Suprapubic skin (tissue), 4 donors: ENCODE results near the gene LRRC2. TPM values are rescaled to one million over a fixed set of nuclear protein-coding genes. Genes with fewer than 3 reads are reported as not detected.
"Not testable (repeated sequence)": the region's sequence is repeated elsewhere in the genome, so short reads cannot be mapped to it uniquely, and the experiment has no call there.

Experiments used
- DNase-seq, 2 donors: peaks; one replicate each; pipeline ENCODE4 v3.0.0-alpha.2; 2019; ENCODE audit warnings: low spot score in 2 of 2
- H3K27ac ChIP-seq: fragments of 200-600 bp; sonication (generic); one replicate; pipeline ENCODE4 v1.5.1; 2019
- H3K27me3 ChIP-seq: fragments of 200-600 bp; sonication (generic); one replicate; pipeline ENCODE4 v1.5.1; 2019
- H3K36me3 ChIP-seq: fragments of 200-600 bp; sonication (generic); one replicate; pipeline ENCODE4 v1.5.1; 2019
- H3K4me1 ChIP-seq: fragments of 200-600 bp; sonication (generic); one replicate; pipeline ENCODE4 v1.5.1; 2019
- H3K4me3 ChIP-seq: fragments of 200-600 bp; sonication (generic); one replicate; pipeline ENCODE4 v1.5.1; 2019; ENCODE audit warnings: mild to moderate bottlenecking
- H3K9me3 ChIP-seq: fragments of 200-600 bp; sonication (generic); one replicate; pipeline ENCODE4 v1.5.1; 2019
- CTCF ChIP-seq, 2 donors: fragments of 200-600 bp in 1 of 2; fragments of 450-650 bp in 1 of 2; sonication (generic) in 1 of 2; IDR thresholded peaks; one replicate each; pipeline ENCODE4 v1.5.1; 2016 to 2019; ENCODE audit warnings: antibody characterized with exemption in 2 of 2, mild to moderate bottlenecking in 1 of 2, moderate library complexity in 1 of 2
- EP300 ChIP-seq: sonication (generic); formaldehyde crosslinking; IDR thresholded peaks from one replicate; pipeline ENCODE4 v1.6.1; 2017; ENCODE audit warnings: antibody characterized with exemption
- POLR2A ChIP-seq, 2 donors: fragments of 450-650 bp; IDR thresholded peaks; one replicate each; pipeline ENCODE4 v1.6.1; 2017; ENCODE audit warnings: antibody characterized with exemption in 2 of 2, mild to moderate bottlenecking in 2 of 2, moderate library complexity in 2 of 2
- POLR2AphosphoS5 ChIP-seq, 3 donors: sonication (generic); formaldehyde crosslinking; IDR thresholded peaks; one replicate each; pipeline ENCODE4 v1.6.1; 2017; ENCODE audit warnings: antibody characterized with exemption in 3 of 3
- WGBS: methylation state at CpG from one replicate; pipeline ENCODE4 v1.1.5; 2018; 5-methylcytosine and 5-hydroxymethylcytosine counted together
- total RNA-seq, 4 donors: library from RNA; depleted of rRNA; stranded (reverse); fragments of >200 nt; gene quantifications; one replicate each; pipeline ENCODE4 v1.1.0, GENCODE V29; 2016

The LRRC2 gene
- total RNA-seq, 4 donors from 2014 or later = 0.83 to 3.7 (median 2.6) TPM

- H3K9me3 ChIP-seq = no peaks in the 10 kb centered on the region
- peaks cover 9% of the 10 kb centered on the region for H3K4me1 ChIP-seq
- TF ChIP-seq POLR2AphosphoS5 (IDR thresholded peaks at IDR 0.05) = no peak
- no peak for TF ChIP-seq POLR2A (IDR thresholded peaks at IDR 0.05)
- H3K27me3 ChIP-seq = no peaks in the 10 kb centered on the region
- no peak overlapping the region for H3K4me3 ChIP-seq
- H3K27ac ChIP-seq = no peak overlapping the region
- H3K36me3 ChIP-seq = no peaks in the 10 kb centered on the region
- 91% methylated on average over 9 of the region's 9 CpGs for WGBS
- DNase-seq = peak in 1 of 2 donors; percentile 37
These were observed 26.6 kb downstream of the LRRC2 start for GRCh38 chr3:46539443-46540005.

- peaks cover 9% of the 10 kb centered on the region for H3K4me1 ChIP-seq
- H3K9me3 ChIP-seq = no peaks in the 10 kb centered on the region
- WGBS = 28% methylated on average over 14 of the region's 14 CpGs
- DNase-seq = peak; percentile 76 to 83
- H3K27me3 ChIP-seq = no peaks in the 10 kb centered on the region
- H3K36me3 ChIP-seq = no peaks in the 10 kb centered on the region
- no peak overlapping the region for H3K27ac ChIP-seq
- TF ChIP-seq EP300 = no peak
- TF ChIP-seq CTCF (IDR thresholded peaks at IDR 0.05) = no peak
- H3K4me3 ChIP-seq = no peak overlapping the region
These were observed 27.2 kb downstream of the LRRC2 start for GRCh38 chr3:46538803-46539442.

GRCh38 chr3:46538425-46538802 lies 27.7 kb downstream of the LRRC2 start:
- not testable (repeated sequence) for H3K27ac ChIP-seq, H3K36me3 ChIP-seq, H3K4me3 ChIP-seq, H3K4me1 ChIP-seq, DNase-seq, H3K27me3 ChIP-seq, H3K9me3 ChIP-seq
- WGBS = 51% methylated on average over 5 of the region's 5 CpGs

GRCh38 chr3:46537779-46538178 lies 28.3 kb downstream of the LRRC2 start:
- Histone ChIP-seq H3K4me3 (no peak overlapping the region), H3K27ac (no peak overlapping the region), H3K9me3 (no peaks in the 10 kb centered on the region), H3K36me3 (no peaks in the 10 kb centered on the region), H3K27me3 (no peaks in the 10 kb centered on the region), H3K4me1 (peaks cover 9% of the 10 kb centered on the region)
- TF ChIP-seq POLR2A (IDR thresholded peaks at IDR 0.05) (no peak), POLR2AphosphoS5 (IDR thresholded peaks at IDR 0.05) (no peak)
- WGBS = 92% methylated on average over 5 of the region's 5 CpGs
- DNase-seq = no peak

- no peak for TF ChIP-seq POLR2AphosphoS5 (IDR thresholded peaks at IDR 0.05)
- TF ChIP-seq EP300 = no peak
- TF ChIP-seq POLR2A (IDR thresholded peaks at IDR 0.05) = no peak
- TF ChIP-seq CTCF (IDR thresholded peaks at IDR 0.05) = no peak
- Histone ChIP-seq H3K36me3 (no peaks in the 10 kb centered on the region), H3K9me3 (no peaks in the 10 kb centered on the region), H3K27me3 (no peaks in the 10 kb centered on the region), H3K4me1 (peaks cover 9% of the 10 kb centered on the region), H3K4me3 (no peak overlapping the region), H3K27ac (no peak overlapping the region)
- 90% methylated on average over 1 of the region's 1 CpG for WGBS
- DNase-seq = no peak
These were observed 28.8 kb downstream of the LRRC2 start for GRCh38 chr3:46537316-46537715.

GRCh38 chr3:46536758-46537157 lies 29.3 kb downstream of the LRRC2 start:
- Histone ChIP-seq H3K9me3 (no peaks in the 10 kb centered on the region), H3K27ac (no peak overlapping the region), H3K4me1 (peaks cover 9% of the 10 kb centered on the region), H3K27me3 (no peaks in the 10 kb centered on the region), H3K4me3 (no peak overlapping the region), H3K36me3 (no peaks in the 10 kb centered on the region)
- TF ChIP-seq POLR2A (IDR thresholded peaks at IDR 0.05) = no peak
- TF ChIP-seq CTCF (IDR thresholded peaks at IDR 0.05) = no peak
- no peak for TF ChIP-seq EP300
- TF ChIP-seq POLR2AphosphoS5 (IDR thresholded peaks at IDR 0.05) = no peak
- DNase-seq = no peak

- Histone ChIP-seq H3K4me1 (peaks cover 9% of the 10 kb centered on the region), H3K27ac (no peak overlapping the region), H3K36me3 (peaks cover 2% of the 10 kb centered on the region), H3K9me3 (no peaks in the 10 kb centered on the region), H3K27me3 (no peaks in the 10 kb centered on the region), H3K4me3 (no peak overlapping the region)
- TF ChIP-seq CTCF (IDR thresholded peaks at IDR 0.05) (no peak), POLR2AphosphoS5 (IDR thresholded peaks at IDR 0.05) (no peak), EP300 (no peak), POLR2A (IDR thresholded peaks at IDR 0.05) (no peak)
- WGBS = 95% methylated on average over 5 of the region's 5 CpGs
- DNase-seq = no peak
These were observed 30.4 kb downstream of the LRRC2 start for GRCh38 chr3:46535746-46536145.
